BLaER1 (cell line): ENCODE measurements around the gene PCDHA5.
"Not testable (repeated sequence)": the region's sequence is repeated elsewhere in the genome, so short reads cannot be mapped to it uniquely, and the experiment has no call there.

ENCODE experiments used
- H3K27ac ChIP-seq: shearing (Covaris generic); formaldehyde crosslinking; 2 replicates; pipeline ENCODE4 v1.8.1; 2022
- H3K27me3 ChIP-seq: shearing (Covaris generic); formaldehyde crosslinking; 2 replicates; pipeline ENCODE4 v1.8.1; 2022
- H3K36me3 ChIP-seq: shearing (Covaris generic); formaldehyde crosslinking; 2 replicates; pipeline ENCODE4 v1.8.1; 2022
- H3K4me1 ChIP-seq: shearing (Covaris generic); formaldehyde crosslinking; 2 replicates; pipeline ENCODE4 v1.8.1; 2022
- H3K4me2 ChIP-seq: shearing (Covaris generic); formaldehyde crosslinking; 2 replicates; pipeline ENCODE4 v1.8.1; 2022
- H3K4me3 ChIP-seq: shearing (Covaris generic); formaldehyde crosslinking; 2 replicates; pipeline ENCODE4 v1.8.1; 2022
- H3K9ac ChIP-seq: shearing (Covaris generic); formaldehyde crosslinking; 2 replicates; pipeline ENCODE4 v1.8.1; 2022
- H3K9me3 ChIP-seq: shearing (Covaris generic); formaldehyde crosslinking; 2 replicates; pipeline ENCODE4 v1.8.1; 2022
- H4K20me1 ChIP-seq: shearing (Covaris generic); formaldehyde crosslinking; 2 replicates; pipeline ENCODE4 v1.8.1; 2022
- Cebpa-rat ChIP-seq: shearing (Covaris generic); IDR thresholded peaks from 2 replicates; pipeline ENCODE4 v1.8.1; 2022

The PCDHA5 gene

DNA sequence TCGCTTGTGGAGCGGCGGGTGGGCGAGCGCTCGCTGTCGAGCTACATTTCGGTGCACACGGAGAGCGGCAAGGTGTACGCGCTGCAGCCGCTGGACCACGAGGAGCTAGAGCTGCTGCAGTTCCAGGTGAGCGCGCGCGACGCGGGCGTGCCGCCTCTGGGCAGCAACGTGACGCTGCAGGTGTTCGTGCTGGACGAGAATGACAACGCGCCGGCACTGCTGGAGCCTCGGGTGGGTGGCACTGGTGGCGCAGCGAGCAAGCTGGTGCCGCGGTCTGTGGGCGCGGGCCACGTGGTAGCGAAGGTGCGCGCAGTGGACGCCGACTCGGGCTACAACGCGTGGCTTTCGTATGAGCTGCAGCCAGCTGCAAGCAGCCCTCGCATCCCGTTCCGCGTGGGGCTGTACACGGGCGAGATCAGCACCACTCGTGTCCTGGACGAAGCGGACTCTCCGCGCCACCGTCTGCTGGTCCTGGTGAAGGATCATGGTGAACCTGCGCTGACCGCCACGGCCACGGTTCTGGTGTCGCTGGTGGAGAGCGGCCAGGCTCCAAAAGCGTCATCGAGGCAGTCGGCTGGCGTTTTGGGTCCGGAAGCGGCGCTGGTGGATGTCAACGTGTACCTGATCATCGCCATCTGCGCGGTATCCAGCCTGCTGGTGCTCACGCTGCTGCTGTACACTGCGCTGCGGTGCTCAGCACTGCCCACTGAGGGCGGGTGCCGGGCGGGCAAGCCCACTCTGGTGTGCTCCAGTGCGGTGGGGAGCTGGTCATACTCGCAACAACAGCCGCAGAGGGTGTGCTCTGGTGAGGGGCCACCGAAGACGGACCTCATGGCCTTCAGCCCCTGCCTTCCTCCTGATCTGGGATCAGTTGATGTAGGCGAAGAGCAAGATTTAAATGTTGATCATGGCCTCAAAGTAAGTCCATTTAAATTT lies 21.7 kb downstream of the PCDHA5 start:
- no peak for TF ChIP-seq Cebpa-rat
- no peaks in the 10 kb centered on the region for H3K36me3 ChIP-seq
- H3K4me3 ChIP-seq, result no peak overlapping the region
- no peaks in the 10 kb centered on the region for H4K20me1 ChIP-seq
- H3K4me1 ChIP-seq, result no peaks in the 10 kb centered on the region
- no peak overlapping the region for H3K4me2 ChIP-seq
- no peaks in the 10 kb centered on the region for H3K27me3 ChIP-seq
- H3K9me3 ChIP-seq, result peaks cover 20% of the 10 kb centered on the region
- no peak overlapping the region for H3K27ac ChIP-seq
- H3K9ac ChIP-seq, result no peak overlapping the region

DNA sequence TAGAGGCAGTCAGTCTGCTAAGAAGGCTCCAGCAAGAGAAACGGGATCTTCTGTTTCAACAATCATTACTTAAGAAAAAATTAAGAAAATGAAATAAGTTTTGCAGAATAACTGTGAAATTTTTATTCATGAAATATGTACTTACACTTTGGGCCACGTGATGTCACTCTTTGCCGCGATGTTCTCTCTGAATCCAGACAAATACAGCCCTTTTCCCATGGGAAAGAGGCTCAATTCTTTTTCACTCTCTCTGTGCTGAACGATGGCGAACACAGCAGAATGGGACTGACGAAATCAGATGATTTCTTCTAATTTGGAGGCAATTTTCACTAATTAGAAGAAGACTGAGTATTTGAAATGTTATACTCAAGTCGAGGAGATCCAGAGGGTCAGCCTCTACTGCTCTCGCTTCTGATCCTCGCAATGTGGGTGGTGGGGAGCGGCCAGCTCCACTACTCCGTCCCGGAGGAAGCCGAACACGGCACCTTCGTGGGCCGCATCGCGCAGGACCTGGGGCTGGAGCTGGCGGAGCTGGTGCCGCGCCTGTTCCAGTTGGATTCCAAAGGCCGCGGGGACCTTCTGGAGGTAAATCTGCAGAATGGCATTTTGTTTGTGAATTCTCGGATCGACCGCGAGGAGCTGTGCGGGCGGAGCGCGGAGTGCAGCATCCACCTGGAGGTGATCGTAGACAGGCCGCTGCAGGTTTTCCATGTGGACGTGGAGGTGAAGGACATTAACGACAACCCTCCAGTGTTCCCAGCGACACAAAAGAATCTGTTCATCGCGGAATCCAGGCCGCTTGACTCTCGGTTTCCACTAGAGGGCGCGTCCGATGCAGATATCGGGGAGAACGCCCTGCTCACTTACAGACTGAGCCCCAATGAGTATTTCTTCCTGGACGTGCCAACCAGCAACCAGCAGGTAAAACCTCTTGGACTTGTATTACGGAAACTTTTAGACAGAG lies 27.0 kb downstream of the PCDHA5 start, which contains the start of gene PCDHA9:
PCDHA9 (plus strand) TSS at position 244 of the 964 bp plus-strand sequence; CDS start at position 358, 114 bp downstream.
- not testable (repeated sequence) for H3K4me3 ChIP-seq, H3K4me2 ChIP-seq, H3K9ac ChIP-seq, H3K4me1 ChIP-seq, H3K27me3 ChIP-seq, H3K27ac ChIP-seq, H4K20me1 ChIP-seq, H3K36me3 ChIP-seq
- H3K9me3 ChIP-seq, result peaks cover 24% of the 10 kb centered on the region

DNA sequence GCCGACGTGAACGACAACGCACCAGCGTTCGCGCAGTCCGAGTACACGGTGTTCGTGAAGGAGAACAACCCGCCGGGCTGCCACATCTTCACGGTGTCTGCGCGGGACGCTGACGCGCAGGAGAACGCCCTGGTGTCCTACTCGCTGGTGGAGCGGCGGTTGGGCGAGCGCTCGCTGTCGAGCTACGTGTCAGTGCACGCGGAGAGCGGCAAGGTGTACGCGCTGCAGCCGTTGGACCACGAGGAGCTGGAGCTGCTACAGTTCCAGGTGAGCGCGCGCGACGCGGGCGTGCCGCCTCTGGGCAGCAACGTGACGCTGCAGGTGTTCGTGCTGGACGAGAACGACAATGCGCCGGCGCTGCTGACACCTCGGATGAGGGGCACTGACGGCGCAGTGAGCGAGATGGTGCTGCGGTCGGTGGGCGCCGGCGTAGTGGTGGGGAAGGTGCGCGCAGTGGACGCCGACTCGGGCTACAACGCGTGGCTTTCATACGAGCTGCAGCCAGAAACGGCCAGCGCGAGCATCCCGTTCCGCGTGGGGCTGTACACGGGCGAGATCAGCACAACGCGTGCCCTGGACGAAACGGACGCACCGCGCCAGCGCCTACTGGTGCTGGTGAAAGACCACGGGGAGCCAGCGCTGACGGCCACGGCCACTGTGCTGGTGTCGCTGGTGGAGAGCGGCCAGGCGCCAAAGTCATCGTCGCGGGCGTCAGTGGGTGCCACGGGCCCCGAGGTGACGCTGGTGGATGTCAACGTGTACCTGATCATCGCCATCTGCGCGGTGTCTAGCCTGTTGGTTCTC lies 28.6 kb downstream of the PCDHA5 start:
- H3K9ac ChIP-seq, H3K36me3 ChIP-seq, H3K4me1 ChIP-seq, H4K20me1 ChIP-seq, H3K4me2 ChIP-seq, H3K4me3 ChIP-seq, H3K27me3 ChIP-seq, H3K27ac ChIP-seq: not testable (repeated sequence)
- H3K9me3 ChIP-seq, result peaks cover 23% of the 10 kb centered on the region

DNA sequence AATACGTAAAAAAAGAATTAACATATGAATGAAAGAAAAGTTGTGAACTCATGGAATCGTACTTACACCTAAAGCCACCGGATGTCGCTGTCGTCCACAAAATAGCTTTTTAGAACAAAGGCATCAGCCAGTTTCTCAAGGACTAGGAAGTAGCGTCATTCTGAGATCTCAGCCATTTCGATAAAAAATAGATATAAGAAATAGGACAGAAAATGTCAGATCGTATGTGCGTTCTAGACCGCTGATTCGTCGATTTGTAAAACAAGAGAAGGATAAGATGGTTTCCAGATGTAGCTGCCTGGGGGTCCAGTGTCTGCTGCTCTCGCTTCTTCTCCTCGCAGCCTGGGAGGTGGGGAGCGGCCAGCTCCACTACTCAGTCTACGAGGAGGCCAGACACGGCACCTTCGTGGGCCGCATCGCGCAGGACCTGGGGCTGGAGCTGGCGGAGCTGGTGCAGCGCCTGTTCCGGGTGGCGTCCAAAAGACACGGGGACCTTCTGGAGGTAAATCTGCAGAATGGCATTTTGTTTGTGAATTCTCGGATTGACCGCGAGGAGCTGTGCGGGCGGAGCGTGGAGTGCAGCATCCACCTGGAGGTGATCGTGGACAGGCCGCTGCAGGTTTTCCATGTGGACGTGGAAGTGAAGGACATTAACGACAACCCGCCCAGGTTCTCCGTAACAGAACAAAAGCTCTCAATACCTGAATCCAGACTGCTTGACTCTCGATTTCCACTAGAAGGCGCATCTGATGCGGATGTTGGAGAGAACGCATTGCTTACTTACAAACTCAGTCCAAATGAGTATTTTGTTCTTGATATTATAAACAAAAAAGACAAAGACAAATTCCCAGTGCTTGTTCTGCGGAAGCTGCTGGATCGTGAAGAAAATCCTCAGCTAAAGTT lies 34.6 kb downstream of the PCDHA5 start, which contains the start of gene PCDHA10:
PCDHA10 (plus strand) TSS at position 126 of the 903 bp plus-strand sequence; CDS start at position 278, 152 bp downstream.
- Histone ChIP-seq H3K4me3 (no peak within 1 kb of the TSS), H3K36me3 (no peaks in the 10 kb centered on the region), H3K27ac (no peak within 1 kb of the TSS), H3K27me3 (no peaks in the 10 kb centered on the region), H4K20me1 (no peaks in the 10 kb centered on the region), H3K9me3 (peaks cover 26% of the 10 kb centered on the region), H3K4me1 (no peaks in the 10 kb centered on the region), H3K4me2 (no peak within 1 kb of the TSS), H3K9ac (no peak within 1 kb of the TSS)
- TF ChIP-seq Cebpa-rat, result no peak

DNA sequence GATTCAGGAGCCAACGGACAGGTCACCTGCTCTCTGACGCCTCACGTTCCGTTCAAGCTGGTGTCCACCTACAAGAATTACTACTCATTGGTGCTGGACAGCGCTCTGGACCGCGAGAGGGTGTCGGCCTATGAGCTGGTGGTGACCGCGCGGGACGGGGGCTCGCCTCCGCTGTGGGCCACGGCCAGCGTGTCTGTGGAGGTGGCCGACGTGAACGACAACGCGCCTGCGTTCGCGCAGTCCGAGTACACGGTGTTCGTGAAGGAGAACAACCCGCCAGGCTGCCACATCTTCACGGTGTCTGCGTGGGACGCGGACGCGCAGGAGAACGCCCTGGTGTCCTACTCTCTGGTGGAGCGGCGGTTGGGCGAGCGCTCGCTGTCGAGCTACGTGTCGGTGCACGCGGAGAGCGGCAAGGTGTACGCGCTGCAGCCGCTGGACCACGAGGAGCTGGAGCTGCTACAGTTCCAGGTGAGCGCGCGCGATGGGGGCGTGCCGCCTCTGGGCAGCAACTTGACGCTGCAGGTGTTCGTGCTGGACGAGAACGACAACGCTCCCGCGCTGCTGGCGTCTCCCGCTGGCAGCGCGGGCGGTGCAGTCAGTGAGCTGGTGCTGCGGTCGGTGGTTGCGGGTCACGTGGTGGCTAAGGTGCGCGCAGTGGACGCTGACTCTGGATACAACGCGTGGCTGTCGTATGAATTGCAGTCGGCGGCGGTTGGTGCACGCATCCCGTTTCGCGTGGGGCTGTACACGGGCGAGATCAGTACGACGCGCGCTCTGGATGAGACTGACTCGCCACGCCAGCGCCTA lies 36.0 kb downstream of the PCDHA5 start:
- Histone ChIP-seq H3K36me3 (no peaks in the 10 kb centered on the region), H3K27me3 (no peaks in the 10 kb centered on the region), H3K4me2 (no peak overlapping the region), H4K20me1 (no peaks in the 10 kb centered on the region), H3K4me1 (no peaks in the 10 kb centered on the region), H3K9me3 (peaks cover 39% of the 10 kb centered on the region), H3K4me3 (no peak overlapping the region), H3K27ac (no peak overlapping the region), H3K9ac (no peak overlapping the region)
- TF ChIP-seq Cebpa-rat, result no peak

DNA sequence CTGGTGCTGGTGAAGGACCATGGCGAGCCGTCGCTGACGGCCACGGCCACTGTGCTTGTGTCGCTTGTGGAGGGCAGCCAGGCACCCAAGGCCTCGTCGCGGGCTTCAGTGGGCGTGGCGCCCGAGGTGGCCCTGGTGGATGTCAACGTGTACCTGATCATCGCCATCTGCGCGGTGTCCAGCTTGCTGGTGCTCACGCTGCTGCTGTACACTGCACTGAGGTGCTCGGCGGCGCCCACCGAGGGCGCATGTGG lies 36.5 kb downstream of the PCDHA5 start:
- Histone ChIP-seq H4K20me1 (no peaks in the 10 kb centered on the region), H3K4me2 (no peak overlapping the region), H3K27me3 (no peaks in the 10 kb centered on the region), H3K27ac (no peak overlapping the region), H3K36me3 (no peaks in the 10 kb centered on the region), H3K9ac (no peak overlapping the region), H3K4me1 (no peaks in the 10 kb centered on the region), H3K4me3 (no peak overlapping the region), H3K9me3 (peaks cover 45% of the 10 kb centered on the region)
- TF ChIP-seq Cebpa-rat, result no peak

DNA sequence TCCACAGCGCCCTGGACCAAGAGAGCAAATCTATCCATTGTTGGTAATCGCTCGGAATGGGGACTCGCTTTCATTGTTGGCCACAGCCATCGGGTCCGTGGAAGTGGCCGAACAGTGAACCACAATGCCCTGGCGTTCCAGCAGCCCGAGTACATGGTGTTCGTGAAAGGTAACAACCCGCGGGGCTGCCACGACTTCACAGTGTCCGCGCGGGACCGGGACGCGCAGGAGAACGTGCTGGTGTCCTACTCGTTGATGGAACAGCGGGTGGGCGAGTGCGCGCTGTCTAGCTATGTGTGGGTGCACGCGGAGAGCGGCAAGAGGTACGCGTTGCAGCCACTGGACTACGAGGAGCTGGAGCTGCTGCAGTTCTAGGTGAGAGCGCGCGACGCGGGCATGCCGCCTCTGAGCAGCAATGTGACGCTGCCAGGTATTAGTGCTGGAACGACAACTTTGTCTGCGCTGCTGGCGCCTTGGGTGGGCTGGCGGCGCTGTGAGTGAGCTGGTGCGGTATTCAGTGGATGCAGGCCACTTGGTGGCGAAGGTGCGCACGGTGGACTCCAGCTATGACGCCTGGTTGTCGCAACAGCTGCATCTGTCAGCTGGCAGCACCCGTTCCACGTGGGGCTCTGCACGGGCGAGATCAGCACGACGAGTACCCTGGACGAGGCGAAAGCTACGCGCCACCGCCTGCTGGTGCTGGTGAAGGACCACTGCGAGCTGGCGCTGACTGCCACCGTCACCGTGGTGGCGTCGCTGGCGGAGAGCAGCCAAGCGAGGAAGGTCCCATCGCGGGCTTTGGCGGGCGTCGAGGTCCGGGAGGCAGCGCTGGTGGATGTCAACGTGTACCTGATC lies 41.3 kb downstream of the PCDHA5 start:
- H3K9ac ChIP-seq, result no peak overlapping the region
- H3K4me2 ChIP-seq, result no peak overlapping the region
- no peaks in the 10 kb centered on the region for H3K4me1 ChIP-seq
- no peak for TF ChIP-seq Cebpa-rat
- no peak overlapping the region for H3K27ac ChIP-seq
- no peaks in the 10 kb centered on the region for H3K36me3 ChIP-seq
- H3K4me3 ChIP-seq, result no peak overlapping the region
- peaks cover 33% of the 10 kb centered on the region for H3K9me3 ChIP-seq
- H3K27me3 ChIP-seq, result no peaks in the 10 kb centered on the region
- H4K20me1 ChIP-seq, result no peaks in the 10 kb centered on the region
